Lower lobe of right lung (tissue), 2 donors: ENCODE results near the gene TNFSF11. TPM values are rescaled to one million over a fixed set of nuclear protein-coding genes. Genes with fewer than 3 reads are reported as not detected.
"Not testable (repeated sequence)": the region's sequence is repeated elsewhere in the genome, so short reads cannot be mapped to it uniquely, and the experiment has no call there.

Source experiments
- ATAC-seq, 2 donors: fragments of 200-7000 bp; cut with Tn5 transposase; one replicate each; pipeline ENCODE4 v1.9.1; 2020 to 2022; ENCODE audit warnings: mild to moderate bottlenecking in 2 of 2, moderate library complexity in 2 of 2
- DNase-seq: peaks from one replicate; pipeline ENCODE4 v3.0.0-alpha.2; 2020
- H3K27ac ChIP-seq: fragments of 200-600 bp; one replicate; pipeline ENCODE4 v1.8.0; 2022
- H3K27me3 ChIP-seq: fragments of 200-600 bp; one replicate; pipeline ENCODE4 v1.8.0; 2022; ENCODE audit warnings: low read depth
- H3K36me3 ChIP-seq: fragments of 200-600 bp; one replicate; pipeline ENCODE4 v1.8.0; 2022; ENCODE audit warnings: mild to moderate bottlenecking
- H3K4me1 ChIP-seq: fragments of 200-600 bp; one replicate; pipeline ENCODE4 v1.8.0; 2022
- H3K4me3 ChIP-seq: fragments of 200-600 bp; one replicate; pipeline ENCODE4 v1.8.0; 2022; ENCODE audit warnings: mild to moderate bottlenecking
- H3K9me3 ChIP-seq: fragments of 200-600 bp; one replicate; pipeline ENCODE4 v1.8.0; 2022
- CTCF ChIP-seq: fragments of 200-600 bp; IDR thresholded peaks from one replicate; pipeline ENCODE4 v1.8.0; 2022; ENCODE audit warnings: antibody characterized with exemption, mild to moderate bottlenecking
- intact Hi-C: fragments of 100-400 bp; cut with DNase I; formaldehyde crosslinking; loops from one replicate; pipeline ENCODE4 v1.11.0; 2022
- total RNA-seq: library from RNA; stranded (reverse); fragmentation: NEBNext Ultra II Directional; extraction: Animal tissue kit (Norgen Biotek cat#: 25700); gene quantifications from one replicate; pipeline ENCODE4 v1.2.1, GENCODE V29; 2021
- donor health status: DM: no; HTN: yes; CAD: no; lungs with severe emphysema.

The TNFSF11 gene
- total RNA-seq, 1 donor from 2014 or later, result not detected

DNA sequence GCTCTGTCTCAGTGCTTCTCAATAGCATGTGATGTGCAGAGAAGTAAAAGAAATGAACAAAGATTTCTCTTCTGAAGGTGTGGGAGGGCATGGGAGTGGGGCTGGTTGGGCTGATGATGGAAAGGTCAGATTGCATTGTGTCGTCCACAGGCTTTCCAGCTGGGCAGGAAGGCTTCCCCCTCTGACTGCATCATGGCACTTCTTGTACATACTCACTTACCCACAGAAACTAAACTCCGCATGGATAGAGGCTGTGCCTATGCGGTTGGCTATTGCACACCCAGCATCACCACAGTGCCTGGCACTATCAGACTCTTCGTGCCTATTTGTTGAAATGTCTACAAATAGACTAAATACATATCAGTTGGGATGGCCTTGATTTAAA, 24.4 kb upstream of the TNFSF11 start:
- TF ChIP-seq CTCF, result no peak
- ATAC-seq (peak in 1 of 2 donors; percentile 47), DNase-seq (no peak)
- Histone ChIP-seq H3K27ac (no peak overlapping the region), H3K36me3 (no peaks in the 10 kb centered on the region), H3K9me3 (no peaks in the 10 kb centered on the region), H3K4me3 (no peak overlapping the region), H3K27me3 (no peaks in the 10 kb centered on the region), H3K4me1 (no peaks in the 10 kb centered on the region)
- intact Hi-C loops, result no loop called here

GRCh38 chr13:42551611-42552010, 22.3 kb upstream of the TNFSF11 start:
- intact Hi-C loops, result no loop called here
- ATAC-seq, result no peak
- Histone ChIP-seq H3K36me3 (no peaks in the 10 kb centered on the region), H3K27me3 (no peaks in the 10 kb centered on the region), H3K27ac (no peak overlapping the region), H3K4me1 (no peaks in the 10 kb centered on the region), H3K4me3 (no peak overlapping the region), H3K9me3 (no peaks in the 10 kb centered on the region)
- TF ChIP-seq CTCF, result no peak
- no peak for DNase-seq

DNA sequence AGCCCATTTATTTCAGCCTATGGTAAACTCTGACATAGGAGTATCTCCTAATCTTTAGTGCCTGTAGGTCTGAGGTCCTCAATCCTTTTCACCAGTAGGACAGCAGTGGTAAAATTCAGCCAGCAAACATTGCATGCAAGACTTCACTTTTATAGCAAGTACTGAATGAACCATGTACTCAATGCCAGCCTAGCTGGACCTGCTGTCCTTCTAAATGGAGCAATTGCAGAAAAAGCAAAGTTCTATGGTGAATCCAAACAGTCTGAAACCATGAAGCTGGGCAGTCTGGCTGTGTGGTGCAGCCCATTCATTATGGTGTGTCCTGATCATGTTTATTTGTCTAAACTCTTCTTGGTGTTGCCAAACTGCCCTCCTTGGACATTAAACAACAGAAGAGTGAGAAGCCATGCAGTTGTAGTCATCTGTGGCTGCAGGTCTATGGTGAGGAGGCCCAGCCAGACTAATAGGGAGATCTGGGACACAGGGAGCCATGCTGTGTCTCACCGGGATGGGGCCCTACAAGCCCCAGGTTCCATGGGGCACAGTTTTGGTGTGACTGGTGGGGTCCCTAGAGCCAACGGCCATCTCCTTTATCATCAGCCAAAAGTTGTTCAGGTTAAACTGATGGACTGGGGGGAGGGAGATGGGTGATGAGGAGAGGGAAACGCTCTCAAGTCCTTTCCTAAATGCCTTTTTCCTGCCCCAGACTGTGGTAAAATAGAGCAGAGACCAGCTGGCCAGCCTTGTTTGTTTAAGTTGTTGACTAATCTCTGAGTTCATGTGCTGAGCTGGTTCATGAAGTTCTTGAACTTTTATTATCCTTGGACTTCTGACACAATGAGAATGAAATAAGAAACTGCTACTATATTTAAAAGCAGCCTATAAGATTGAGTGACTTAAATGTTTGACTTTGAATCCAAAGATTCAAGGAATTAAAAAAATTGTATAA, 20.6 kb upstream of the TNFSF11 start:
- no peaks in the 10 kb centered on the region for H3K27me3 ChIP-seq
- H3K4me1 ChIP-seq, result no peaks in the 10 kb centered on the region
- no peak overlapping the region for H3K27ac ChIP-seq
- no peak for DNase-seq
- TF ChIP-seq CTCF, result no peak
- no peak overlapping the region for H3K4me3 ChIP-seq
- no peak for ATAC-seq
- H3K36me3 ChIP-seq, result no peaks in the 10 kb centered on the region
- intact Hi-C loops, result no loop called here
- no peaks in the 10 kb centered on the region for H3K9me3 ChIP-seq

GRCh38 chr13:42559057-42559456, 14.9 kb upstream of the TNFSF11 start:
- no peak for TF ChIP-seq CTCF
- Histone ChIP-seq H3K27ac (no peak overlapping the region), H3K27me3 (no peaks in the 10 kb centered on the region), H3K4me3 (no peak overlapping the region), H3K36me3 (no peaks in the 10 kb centered on the region), H3K4me1 (no peaks in the 10 kb centered on the region), H3K9me3 (peaks cover 1% of the 10 kb centered on the region)
- DNase-seq (no peak), ATAC-seq (no peak)
- intact Hi-C loops, result no loop called here

- H3K4me1 ChIP-seq, H3K27me3 ChIP-seq, H3K27ac ChIP-seq, H3K4me3 ChIP-seq, intact Hi-C loops, DNase-seq, H3K36me3 ChIP-seq, H3K9me3 ChIP-seq, ATAC-seq: not testable (repeated sequence)
Observed at GRCh38 chr13:42559573-42560218, 14.3 kb upstream of the TNFSF11 start.

DNA sequence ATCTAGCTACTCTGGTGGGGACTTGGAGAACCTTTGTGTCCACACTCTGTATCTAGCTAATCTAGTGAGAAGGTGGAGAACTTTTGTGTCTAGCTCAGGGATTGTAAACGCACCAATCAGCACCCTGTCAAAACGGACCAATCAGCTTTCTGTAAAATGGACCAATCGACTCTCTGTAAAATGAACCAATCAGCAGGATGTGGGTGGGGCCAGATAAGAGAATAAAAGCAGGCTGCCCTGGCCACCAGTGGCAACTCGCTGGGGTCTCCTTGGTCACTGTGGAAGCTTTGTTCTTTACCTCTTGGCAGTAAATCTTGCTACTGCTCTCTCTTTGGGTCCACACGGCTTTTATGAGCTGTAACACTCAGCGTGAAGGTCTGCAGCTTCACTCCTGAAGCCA, 13.6 kb upstream of the TNFSF11 start:
- H3K4me3 ChIP-seq, ATAC-seq, H3K9me3 ChIP-seq, DNase-seq, H3K27ac ChIP-seq, H3K4me1 ChIP-seq, H3K36me3 ChIP-seq, H3K27me3 ChIP-seq, intact Hi-C loops: not testable (repeated sequence)
